ENCODE results near the gene LAMA3. TPM values are rescaled to one million over a fixed set of nuclear protein-coding genes. Genes with fewer than 3 reads are reported as not detected.

The LAMA3 gene
- total RNA-seq, 2 donors from 2014 or later: 30.1 to 34.2 TPM

- ATAC-seq (ENCODE audit: insufficient number of reproducible peaks, low FRiP score, low read depth) (no peak), DNase-seq (ENCODE audit: low spot score) (no peak)
- Histone ChIP-seq H3K4me3 (no peak overlapping the region), H3K4me1 (ENCODE audit: control insufficient read depth in 1 of 2, low read depth in 2 of 2) (peaks cover 5 to 10% of the 10 kb centered on the region in 2 donors), H3K9me3 (no peaks in the 10 kb centered on the region), H3K27me3 (replicated peaks; ENCODE audit: insufficient read depth) (no peaks in the 10 kb centered on the region), H3K27ac (no peak overlapping the region), H3K36me3 (no peaks in the 10 kb centered on the region)
- TF ChIP-seq, protein P1, sequence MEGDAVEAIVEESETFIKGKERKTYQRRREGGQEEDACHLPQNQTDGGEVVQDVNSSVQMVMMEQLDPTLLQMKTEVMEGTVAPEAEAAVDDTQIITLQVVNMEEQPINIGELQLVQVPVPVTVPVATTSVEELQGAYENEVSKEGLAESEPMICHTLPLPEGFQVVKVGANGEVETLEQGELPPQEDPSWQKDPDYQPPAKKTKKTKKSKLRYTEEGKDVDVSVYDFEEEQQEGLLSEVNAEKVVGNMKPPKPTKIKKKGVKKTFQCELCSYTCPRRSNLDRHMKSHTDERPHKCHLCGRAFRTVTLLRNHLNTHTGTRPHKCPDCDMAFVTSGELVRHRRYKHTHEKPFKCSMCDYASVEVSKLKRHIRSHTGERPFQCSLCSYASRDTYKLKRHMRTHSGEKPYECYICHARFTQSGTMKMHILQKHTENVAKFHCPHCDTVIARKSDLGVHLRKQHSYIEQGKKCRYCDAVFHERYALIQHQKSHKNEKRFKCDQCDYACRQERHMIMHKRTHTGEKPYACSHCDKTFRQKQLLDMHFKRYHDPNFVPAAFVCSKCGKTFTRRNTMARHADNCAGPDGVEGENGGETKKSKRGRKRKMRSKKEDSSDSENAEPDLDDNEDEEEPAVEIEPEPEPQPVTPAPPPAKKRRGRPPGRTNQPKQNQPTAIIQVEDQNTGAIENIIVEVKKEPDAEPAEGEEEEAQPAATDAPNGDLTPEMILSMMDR (IDR thresholded peaks at IDR 0.05): no peak
Measured at GRCh38 chr18:23977103-23977502, 287.9 kb downstream of the LAMA3 start.

DNA sequence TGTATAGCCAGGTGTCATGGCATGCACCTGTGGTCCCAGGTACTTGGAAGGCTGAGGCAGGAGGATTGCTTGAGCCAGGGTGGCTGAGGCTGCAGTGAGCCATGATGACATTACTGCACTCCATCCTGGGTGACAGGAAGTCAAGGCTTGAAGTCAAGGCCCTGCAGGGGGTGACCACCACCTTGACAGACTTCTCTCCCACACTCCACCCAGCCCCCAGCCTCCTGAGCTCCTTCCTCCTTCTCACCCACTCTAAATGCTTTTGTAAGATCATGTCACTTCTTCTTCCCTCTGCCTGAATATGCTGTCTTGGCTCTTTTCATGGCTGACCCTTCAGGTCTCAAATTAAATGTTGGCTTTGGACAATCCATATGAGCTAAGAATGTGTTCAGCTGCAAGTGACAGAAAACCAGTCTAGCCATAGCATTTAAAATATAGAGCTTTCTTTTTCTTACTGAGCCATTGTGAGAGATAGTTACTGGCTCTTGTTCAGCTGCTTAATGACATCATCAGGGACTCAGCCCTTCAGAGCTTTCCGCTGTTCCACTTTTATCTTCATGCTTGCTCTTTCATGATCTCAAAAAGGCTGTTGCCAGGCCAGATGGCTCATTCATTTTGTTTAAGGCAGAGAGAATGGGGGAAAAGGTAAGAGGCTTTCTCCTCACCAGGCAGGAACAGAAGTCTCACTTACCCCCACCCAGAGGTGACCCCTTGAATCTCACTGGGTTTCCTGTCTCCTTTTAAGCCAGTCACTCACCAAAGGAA lies 288.6 kb downstream of the LAMA3 start:
- H3K36me3 ChIP-seq: no peaks in the 10 kb centered on the region
- peaks cover 5 to 12% of the 10 kb centered on the region in 2 donors for H3K4me1 ChIP-seq (ENCODE audit: control insufficient read depth in 1 of 2, low read depth in 2 of 2)
- H3K27ac ChIP-seq: no peak overlapping the region
- DNase-seq (ENCODE audit: low spot score) (no peak), ATAC-seq (ENCODE audit: insufficient number of reproducible peaks, low FRiP score, low read depth) (no peak)
- H3K4me3 ChIP-seq: no peak overlapping the region
- TF ChIP-seq, protein P1 (IDR thresholded peaks at IDR 0.05): no peak
- no peaks in the 10 kb centered on the region for H3K27me3 ChIP-seq (replicated peaks; ENCODE audit: insufficient read depth)
- no peaks in the 10 kb centered on the region for H3K9me3 ChIP-seq

GRCh38 chr18:23981369-23981980 lies 292.2 kb downstream of the LAMA3 start:
- H3K27me3 ChIP-seq (replicated peaks; ENCODE audit: insufficient read depth): no peaks in the 10 kb centered on the region
- no peak overlapping the region for H3K27ac ChIP-seq
- TF ChIP-seq, protein P1 (IDR thresholded peaks at IDR 0.05): no peak
- peak overlapping the region; percentile 17 for H3K4me3 ChIP-seq
- ATAC-seq (ENCODE audit: insufficient number of reproducible peaks, low FRiP score, low read depth): no peak
- H3K9me3 ChIP-seq: no peaks in the 10 kb centered on the region
- H3K36me3 ChIP-seq: no peaks in the 10 kb centered on the region
- no peak for DNase-seq (ENCODE audit: low spot score)
- peaks cover 5 to 12% of the 10 kb centered on the region in 2 donors for H3K4me1 ChIP-seq (ENCODE audit: control insufficient read depth in 1 of 2, low read depth in 2 of 2)

DNA sequence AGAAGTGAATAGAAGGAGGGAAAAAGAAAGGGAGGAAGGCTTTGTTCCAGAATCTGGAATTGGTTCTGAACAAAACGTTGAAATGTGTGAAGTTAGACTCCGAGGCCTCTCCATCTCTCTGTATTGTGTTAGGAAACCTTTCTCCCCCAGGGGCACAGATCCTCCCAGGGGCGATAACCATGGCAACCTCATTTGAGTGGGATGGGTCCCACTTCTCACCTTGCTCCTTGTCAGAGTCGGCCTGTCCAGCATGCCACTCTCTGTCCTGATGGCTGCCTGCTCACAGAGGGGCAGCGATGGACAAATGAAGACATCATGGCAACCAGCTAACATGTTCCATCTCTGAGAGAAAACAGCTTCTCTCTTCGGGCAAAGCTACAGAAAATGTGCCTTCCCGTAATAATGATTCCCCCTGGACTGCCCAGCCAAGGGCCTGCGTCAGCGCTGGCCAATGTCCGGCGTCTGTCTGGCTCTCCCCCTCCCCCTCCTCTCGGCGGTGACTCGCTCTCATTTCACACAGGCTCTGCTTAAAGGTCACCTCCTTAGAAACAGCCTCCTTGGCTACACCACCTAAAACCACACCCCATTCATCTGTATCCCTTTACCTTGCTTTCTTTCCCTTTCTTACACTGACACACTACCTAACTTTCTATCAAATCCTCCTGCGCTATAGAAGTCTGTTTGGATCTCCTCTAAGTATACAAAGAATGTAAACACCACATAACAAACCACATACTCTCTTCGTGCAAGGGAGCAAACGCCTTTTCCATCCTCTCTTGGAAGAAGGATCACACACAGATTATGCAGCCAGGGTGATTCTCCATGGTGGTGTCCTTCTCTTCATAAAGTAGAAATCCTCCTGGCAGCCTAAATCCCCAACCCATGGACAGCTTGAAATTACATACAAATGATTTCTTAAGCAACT lies 293.2 kb downstream of the LAMA3 start:
- DNase-seq (ENCODE audit: low spot score): peak; percentile 71
- Histone ChIP-seq H3K27ac (no peak overlapping the region), H3K27me3 (replicated peaks; ENCODE audit: insufficient read depth) (no peaks in the 10 kb centered on the region), H3K9me3 (no peaks in the 10 kb centered on the region), H3K4me1 (ENCODE audit: control insufficient read depth in 1 of 2, low read depth in 2 of 2) (peaks cover 5 to 12% of the 10 kb centered on the region in 2 donors), H3K36me3 (no peaks in the 10 kb centered on the region), H3K4me3 (peak overlapping the region; percentile 28)
- TF ChIP-seq, protein P1 (IDR thresholded peaks at IDR 0.05): no peak
- peak; percentile 72 for ATAC-seq (ENCODE audit: insufficient number of reproducible peaks, low FRiP score, low read depth)

DNA sequence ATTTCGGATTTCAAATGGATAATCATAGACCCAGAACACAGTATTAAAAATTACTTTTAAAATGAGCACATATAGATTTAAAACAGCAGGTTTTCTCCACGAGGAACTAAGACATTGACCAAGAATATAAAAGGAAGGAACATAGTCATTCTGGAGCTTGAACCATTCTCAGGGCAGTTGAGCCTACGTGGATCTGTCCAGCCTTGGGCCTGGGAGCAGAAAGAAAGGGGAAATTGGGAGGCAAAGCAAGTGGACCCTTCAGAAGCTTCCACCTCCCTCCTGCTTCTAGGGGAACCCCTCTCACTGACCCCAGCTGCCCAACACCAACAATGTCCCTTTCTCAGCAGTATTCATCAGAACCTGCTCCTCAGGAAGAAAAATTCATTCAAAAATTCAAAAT lies 293.9 kb downstream of the LAMA3 start:
- Histone ChIP-seq H3K27me3 (replicated peaks; ENCODE audit: insufficient read depth) (no peaks in the 10 kb centered on the region), H3K36me3 (no peaks in the 10 kb centered on the region), H3K4me3 (no peak overlapping the region), H3K27ac (no peak overlapping the region), H3K4me1 (ENCODE audit: control insufficient read depth in 1 of 2, low read depth in 2 of 2) (peaks cover 5 to 12% of the 10 kb centered on the region in 2 donors), H3K9me3 (no peaks in the 10 kb centered on the region)
- ATAC-seq (ENCODE audit: insufficient number of reproducible peaks, low FRiP score, low read depth) (no peak), DNase-seq (ENCODE audit: low spot score) (no peak)
- TF ChIP-seq, protein P1 (IDR thresholded peaks at IDR 0.05): no peak
